GM19372 (cell line): ENCODE measurements around the gene SLC27A1.
"Not testable (repeated sequence)": the region's sequence is repeated elsewhere in the genome, so short reads cannot be mapped to it uniquely, and the experiment has no call there.

ENCODE experiments used
- ATAC-seq: cut with Tn5 transposase; IDR thresholded peaks from one replicate; pipeline ENCODE4 v1.9.1; 2021; ENCODE audit warnings: mild to moderate bottlenecking, low read depth, moderate library complexity; ENCODE audit not compliant: unreplicated experiment

Gene SLC27A1

GRCh38 chr19:17506745-17507144 lies 36.4 kb downstream of the SLC27A1 start:
- ATAC-seq = no peak

GRCh38 chr19:17508558-17508933 lies 38.2 kb downstream of the SLC27A1 start:
- ATAC-seq = not testable (repeated sequence)

GRCh38 chr19:17510220-17510993 lies 40.1 kb downstream of the SLC27A1 start:
- no peak for ATAC-seq

- ATAC-seq = peak; percentile 50
Observed at GRCh38 chr19:17511724-17512573, 41.6 kb downstream of the SLC27A1 start.

- peak; percentile 1 for ATAC-seq
Observed at GRCh38 chr19:17512574-17512939, 42.2 kb downstream of the SLC27A1 start.

GRCh38 chr19:17515408-17516149 lies 45.3 kb downstream of the SLC27A1 start:
- ATAC-seq = no peak

- ATAC-seq = no peak
Observed at GRCh38 chr19:17517898-17518297, 47.6 kb downstream of the SLC27A1 start.

GRCh38 chr19:17518654-17519053 lies 48.3 kb downstream of the SLC27A1 start:
- not testable (repeated sequence) for ATAC-seq

- ATAC-seq = no peak
Observed at GRCh38 chr19:17519967-17520366, 49.6 kb downstream of the SLC27A1 start.

GRCh38 chr19:17520865-17521264 lies 50.5 kb downstream of the SLC27A1 start:
- no peak for ATAC-seq

- ATAC-seq = peak; percentile 76
Observed at GRCh38 chr19:17522988-17523872, 52.9 kb downstream of the SLC27A1 start.

GRCh38 chr19:17524651-17525050 lies 54.3 kb downstream of the SLC27A1 start:
- ATAC-seq = no peak

GRCh38 chr19:17525141-17525540 lies 54.8 kb downstream of the SLC27A1 start:
- no peak for ATAC-seq

- ATAC-seq = no peak
Observed at GRCh38 chr19:17526922-17527321, 56.6 kb downstream of the SLC27A1 start.

- ATAC-seq = no peak
Observed at GRCh38 chr19:17527326-17527725, 57.0 kb downstream of the SLC27A1 start.

GRCh38 chr19:17528610-17529009 lies 58.3 kb downstream of the SLC27A1 start:
- no peak for ATAC-seq

GRCh38 chr19:17529239-17530158 lies 59.2 kb downstream of the SLC27A1 start:
- no peak for ATAC-seq

- ATAC-seq = no peak
Observed at GRCh38 chr19:17530586-17530985, 60.3 kb downstream of the SLC27A1 start.

- no peak for ATAC-seq
Observed at GRCh38 chr19:17532116-17532515, 61.8 kb downstream of the SLC27A1 start.
